Measurements from ENCODE around the gene PELO. TPM values are rescaled to one million over a fixed set of nuclear protein-coding genes. Genes with fewer than 3 reads are reported as not detected.

The PELO gene
- total and polyA plus RNA-seq, 2 donors (not counting 3 experiments of a cell fraction or from before 2014, with no cell fraction given), result 8.6 to 13.2 TPM

DNA sequence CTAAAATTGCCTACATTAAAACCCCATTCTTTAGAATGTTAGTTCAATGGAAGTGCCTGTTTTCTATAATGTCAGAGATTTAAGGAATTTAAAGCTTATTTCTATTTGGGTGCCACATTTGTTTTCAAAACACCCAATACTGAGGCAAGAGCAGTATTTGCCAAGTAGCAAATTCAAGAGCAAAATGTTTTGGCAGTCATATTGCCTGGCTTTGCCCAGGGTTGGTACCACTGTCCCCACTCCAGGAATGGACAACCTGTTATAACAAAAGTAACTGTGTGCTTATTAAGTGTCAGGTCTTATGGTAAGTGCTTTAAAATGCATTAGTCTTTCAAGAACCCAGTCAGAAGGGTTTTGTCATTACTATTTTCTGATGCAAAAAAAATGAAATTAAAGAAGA lies 19.3 kb downstream of the PELO start:
- Histone ChIP-seq H3K9me1 (replicated peaks; ENCODE audit: control insufficient read depth, extremely low read depth, insufficient read depth, low read length) (no peaks in the 10 kb centered on the region), H3K9me3 (replicated peaks; ENCODE audit: control insufficient read depth, insufficient read depth, low read length) (no peaks in the 10 kb centered on the region), H3K9ac (replicated peaks; ENCODE audit: extremely low read depth, insufficient read depth, low read length) (no peak overlapping the region), H3K27me3 (ENCODE audit: control insufficient read depth in 2 of 2, insufficient read depth in 2 of 2, low read length in 2 of 2) (no peaks in the 10 kb centered on the region), H3K4me3 (replicated peaks in 1 of 3; ENCODE audit: insufficient read depth in 1 of 3, low read depth in 1 of 3, low read length in 3 of 3) (no peak overlapping the region), H4K20me1 (replicated peaks; ENCODE audit: control insufficient read depth, extremely low read depth, insufficient read depth, low read length) (no peaks in the 10 kb centered on the region), H3K4me1 (ENCODE audit: control insufficient read depth, extremely low read depth, insufficient read depth, low read length) (peaks cover 9% of the 10 kb centered on the region), H3K27ac (ENCODE audit: insufficient read depth, low read depth, low read length) (no peak overlapping the region), H3K79me2 (ENCODE audit: control insufficient read depth, insufficient read depth, low read length) (peaks cover 22% of the 10 kb centered on the region), H3K4me2 (ENCODE audit: insufficient read depth, low read length) (no peak overlapping the region), H3K36me3 (ENCODE audit: control insufficient read depth in 2 of 2, extremely low read depth in 1 of 2, insufficient read depth in 2 of 2, low read length in 2 of 2) (no peaks in the 10 kb centered on the region), H2AFZ (ENCODE audit: low read depth, low read length) (no peak overlapping the region)
- BruUV-seq (replicated peaks), result no TSS peak
- TF ChIP-seq POLR2A (IDR thresholded peaks at IDR 0.05; ENCODE audit: low read depth, low read length) (no peak), FOS (IDR thresholded peaks at IDR 0.05; ENCODE audit: borderline replicate concordance, insufficient read depth, low read length) (no peak), MAX (IDR thresholded peaks at IDR 0.05; ENCODE audit: insufficient read depth, insufficient read length) (no peak)
- ChIA-PET POLR2A (no interaction called here), CTCF (no interaction called here)
- no peak for FAIRE-seq
- no peak for DNase-seq (ENCODE audit: low read depth, low spot score)
- dilution Hi-C loops (cut with MboI; ENCODE audit: extremely low pct_ligation_motif_present, low sequenced_read_pairs) (no loop called here), intact Hi-C loops (cut with micrococcal nuclease) (no loop called here)

GRCh38 chr5:52807723-52808122 lies 20.0 kb downstream of the PELO start:
- CTCF ChIA-PET, result interaction anchor here (1.2 kb wide), 1 partner anchor 114 kb away, joined by 4 read pairs; no protein-coding TSS in a partner anchor
- H3K4me1 ChIP-seq (ENCODE audit: control insufficient read depth, extremely low read depth, insufficient read depth, low read length), result peaks cover 4% of the 10 kb centered on the region
- no peak overlapping the region for H3K4me2 ChIP-seq (ENCODE audit: insufficient read depth, low read length)
- FAIRE-seq (no peak), DNase-seq (ENCODE audit: low read depth, low spot score) (no peak)
- peaks cover 15% of the 10 kb centered on the region for H3K79me2 ChIP-seq (ENCODE audit: control insufficient read depth, insufficient read depth, low read length)
- POLR2A ChIA-PET, result no interaction called here
- intact Hi-C loops (cut with micrococcal nuclease), result no loop called here
- H3K36me3 ChIP-seq (ENCODE audit: control insufficient read depth in 2 of 2, extremely low read depth in 1 of 2, insufficient read depth in 2 of 2, low read length in 2 of 2), result no peaks in the 10 kb centered on the region
- no peak overlapping the region for H3K9ac ChIP-seq (replicated peaks; ENCODE audit: extremely low read depth, insufficient read depth, low read length)
- no peak overlapping the region for H2AFZ ChIP-seq (ENCODE audit: low read depth, low read length)
- no peaks in the 10 kb centered on the region for H3K9me1 ChIP-seq (replicated peaks; ENCODE audit: control insufficient read depth, extremely low read depth, insufficient read depth, low read length)
- dilution Hi-C loops (cut with MboI; ENCODE audit: extremely low pct_ligation_motif_present, low sequenced_read_pairs), result no loop called here
- H3K9me3 ChIP-seq (replicated peaks; ENCODE audit: control insufficient read depth, insufficient read depth, low read length), result no peaks in the 10 kb centered on the region
- BruUV-seq (replicated peaks), result no TSS peak
- no peaks in the 10 kb centered on the region for H3K27me3 ChIP-seq (ENCODE audit: control insufficient read depth in 2 of 2, insufficient read depth in 2 of 2, low read length in 2 of 2)
- no peak overlapping the region for H3K4me3 ChIP-seq (replicated peaks in 1 of 3; ENCODE audit: insufficient read depth in 1 of 3, low read depth in 1 of 3, low read length in 3 of 3)
- TF ChIP-seq MAX (IDR thresholded peaks at IDR 0.05; ENCODE audit: insufficient read depth, insufficient read length), result no peak
- TF ChIP-seq, protein P1, sequence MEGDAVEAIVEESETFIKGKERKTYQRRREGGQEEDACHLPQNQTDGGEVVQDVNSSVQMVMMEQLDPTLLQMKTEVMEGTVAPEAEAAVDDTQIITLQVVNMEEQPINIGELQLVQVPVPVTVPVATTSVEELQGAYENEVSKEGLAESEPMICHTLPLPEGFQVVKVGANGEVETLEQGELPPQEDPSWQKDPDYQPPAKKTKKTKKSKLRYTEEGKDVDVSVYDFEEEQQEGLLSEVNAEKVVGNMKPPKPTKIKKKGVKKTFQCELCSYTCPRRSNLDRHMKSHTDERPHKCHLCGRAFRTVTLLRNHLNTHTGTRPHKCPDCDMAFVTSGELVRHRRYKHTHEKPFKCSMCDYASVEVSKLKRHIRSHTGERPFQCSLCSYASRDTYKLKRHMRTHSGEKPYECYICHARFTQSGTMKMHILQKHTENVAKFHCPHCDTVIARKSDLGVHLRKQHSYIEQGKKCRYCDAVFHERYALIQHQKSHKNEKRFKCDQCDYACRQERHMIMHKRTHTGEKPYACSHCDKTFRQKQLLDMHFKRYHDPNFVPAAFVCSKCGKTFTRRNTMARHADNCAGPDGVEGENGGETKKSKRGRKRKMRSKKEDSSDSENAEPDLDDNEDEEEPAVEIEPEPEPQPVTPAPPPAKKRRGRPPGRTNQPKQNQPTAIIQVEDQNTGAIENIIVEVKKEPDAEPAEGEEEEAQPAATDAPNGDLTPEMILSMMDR (IDR thresholded peaks at IDR 0.05; ENCODE audit: extremely low read depth in 1 of 2, insufficient read depth in 1 of 2, low read depth in 1 of 2, low read length in 2 of 2), result no peak
- no peak overlapping the region for H3K27ac ChIP-seq (ENCODE audit: insufficient read depth, low read depth, low read length)
- no peaks in the 10 kb centered on the region for H4K20me1 ChIP-seq (replicated peaks; ENCODE audit: control insufficient read depth, extremely low read depth, insufficient read depth, low read length)

All from endothelial cell of umbilical vein (primary cell).